Hematopoietic multipotent progenitor cell treated with erythropoietin and hydrocortisone succinate and interleukin-3 and kit ligand, for 17 days (in vitro differentiated cells): ENCODE results near the gene MON1A.

Experiments used
- DNase-seq: peaks from one replicate; pipeline ENCODE4 v3.0.0-alpha.2; 2015; ENCODE audit warnings: low spot score

MON1A gene

DNA sequence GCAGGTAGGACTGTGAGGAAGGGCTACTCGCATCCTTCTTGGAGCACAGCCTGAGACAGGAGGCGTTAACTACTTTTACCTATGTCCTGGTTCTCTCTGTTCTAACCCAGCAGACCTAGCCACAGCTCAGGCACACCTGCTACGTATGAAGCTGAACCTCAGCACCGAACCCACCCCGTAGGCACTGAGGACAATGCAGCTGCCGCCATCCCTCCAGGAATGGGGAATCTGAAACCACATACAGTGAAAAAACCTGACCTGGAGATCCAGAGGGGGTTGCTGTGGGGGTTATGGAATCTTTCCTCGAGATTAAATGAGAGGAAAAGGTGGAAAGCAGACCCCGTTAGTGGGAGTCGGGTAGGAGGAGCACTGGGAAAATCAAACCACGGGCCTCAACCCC, 40.3 kb downstream of the MON1A start:
- DNase-seq, result no peak

DNA sequence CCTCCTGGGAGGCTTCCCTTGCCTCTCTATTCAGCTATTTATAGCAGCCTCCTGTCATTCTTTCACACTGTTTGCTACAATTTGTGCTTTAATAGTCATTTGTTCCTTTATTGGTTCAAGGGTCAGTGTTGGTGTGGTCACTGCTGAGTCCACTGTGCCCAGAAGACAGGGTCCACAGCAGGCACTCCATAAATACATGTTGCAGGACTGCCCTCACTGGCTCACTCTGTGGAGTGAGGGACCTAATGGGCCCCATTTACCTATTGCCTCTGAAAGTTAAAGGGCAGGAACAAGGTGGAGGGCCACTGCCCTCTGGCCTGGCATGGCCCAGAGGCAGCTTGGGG, 42.7 kb downstream of the MON1A start:
- no peak for DNase-seq

DNA sequence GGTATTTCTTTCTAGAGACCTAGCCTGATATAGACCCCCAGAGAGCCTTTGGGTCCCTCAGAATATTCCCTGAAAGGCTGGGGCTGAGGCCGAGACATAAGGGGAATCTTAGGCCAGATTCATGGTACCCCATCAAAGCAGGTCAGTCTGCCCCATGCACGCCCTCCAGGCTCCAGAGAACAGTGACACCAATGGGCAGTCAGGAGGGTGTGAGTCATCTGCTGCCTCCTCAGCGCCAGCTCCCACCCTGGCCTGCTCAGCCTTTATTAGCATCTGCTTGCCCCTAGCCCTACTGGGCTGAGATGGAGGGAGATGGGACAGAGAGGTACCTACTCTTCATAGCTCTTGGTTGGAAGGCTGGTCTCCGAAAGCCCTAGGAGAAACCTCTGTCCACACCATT, 45.6 kb downstream of the MON1A start:
- DNase-seq, result no peak

- DNase-seq, result no peak
Measured at GRCh38 chr3:49882166-49882565, 47.4 kb downstream of the MON1A start.

DNA sequence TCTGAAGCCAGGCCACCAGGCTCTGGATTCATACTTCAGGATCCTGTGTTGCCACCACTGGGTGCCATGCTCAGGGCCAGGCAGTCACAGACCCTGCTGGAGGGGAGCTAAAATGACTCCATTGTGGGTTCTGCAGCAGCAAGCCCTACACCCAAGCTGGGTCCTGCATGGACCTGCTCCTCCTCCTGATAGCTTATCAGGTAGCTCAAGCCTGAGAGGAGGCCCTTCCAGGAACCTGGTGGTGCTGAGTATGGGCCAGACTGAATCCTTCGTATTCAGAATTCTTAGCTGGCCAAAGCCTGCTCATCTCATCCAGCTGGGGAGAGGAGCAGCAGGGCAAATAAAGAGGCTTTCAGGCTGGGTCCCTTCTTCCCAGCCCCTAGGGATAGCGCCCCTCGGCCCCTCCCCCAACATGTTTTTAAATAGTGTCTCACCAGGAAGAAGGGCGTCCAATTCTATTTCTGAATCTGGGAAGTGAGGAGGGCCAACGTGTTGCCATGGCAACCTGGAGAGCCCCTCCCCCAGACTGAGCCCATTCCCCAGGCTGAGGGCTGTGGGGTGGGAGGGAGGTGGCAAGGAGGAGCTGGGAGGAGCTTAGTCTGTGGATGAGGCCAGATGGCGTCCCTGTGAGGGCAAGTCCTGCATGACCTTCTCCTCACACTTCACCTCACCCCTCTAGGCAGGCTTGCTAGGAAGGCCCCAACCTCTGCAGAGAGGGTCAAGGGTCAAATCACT, 48.9 kb downstream of the MON1A start:
- DNase-seq, result no peak

GRCh38 chr3:49879721-49880120, 49.9 kb downstream of the MON1A start:
- DNase-seq, result no peak

- no peak for DNase-seq
Measured at GRCh38 chr3:49878686-49879085, 50.9 kb downstream of the MON1A start.

- DNase-seq, result no peak
Measured at GRCh38 chr3:49877716-49878115, 51.9 kb downstream of the MON1A start.

DNA sequence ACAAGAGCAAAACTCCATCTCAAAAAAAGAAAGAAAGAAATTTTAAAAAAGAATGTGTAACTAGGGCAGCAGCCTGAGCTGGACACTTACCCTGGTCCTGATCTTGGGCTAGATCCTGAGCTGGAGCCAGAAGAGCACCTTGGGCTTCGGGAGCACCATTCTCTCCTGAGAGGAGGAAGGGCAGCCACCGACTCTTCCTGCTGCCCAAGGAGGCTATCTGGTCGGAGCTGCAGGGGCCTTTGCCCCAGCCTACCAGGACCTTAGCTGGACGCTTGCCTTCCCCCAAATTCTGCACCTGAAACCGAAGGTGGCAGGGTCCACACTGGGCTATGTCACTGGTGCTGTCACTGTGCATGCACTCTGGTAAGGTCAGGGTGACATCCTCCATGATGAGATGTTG, 53.0 kb downstream of the MON1A start:
- no peak for DNase-seq

DNA sequence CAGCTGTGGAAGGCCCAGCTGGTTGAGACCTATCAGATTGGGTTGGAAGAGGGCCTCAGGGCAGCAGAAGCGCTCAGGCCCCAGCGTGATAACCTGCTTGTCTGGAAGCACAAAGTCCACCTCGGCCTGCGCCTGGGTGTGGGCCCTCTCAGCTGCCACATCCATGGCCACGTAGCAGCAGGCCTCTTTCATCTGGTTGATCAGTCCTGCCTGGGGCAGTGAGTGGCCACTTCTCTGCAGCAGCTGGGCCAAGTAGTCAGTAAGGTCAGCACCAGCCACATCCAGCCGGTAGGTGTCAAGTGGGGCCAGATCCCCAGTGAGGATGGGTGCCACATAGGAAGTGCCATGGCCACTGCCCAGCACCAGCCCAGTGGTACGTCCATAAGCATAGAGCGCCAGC, 56.0 kb downstream of the MON1A start:
- no peak for DNase-seq

GRCh38 chr3:49872801-49873281, 56.8 kb downstream of the MON1A start:
- no peak for DNase-seq

- no peak for DNase-seq
Measured at GRCh38 chr3:49871531-49872153, 58.0 kb downstream of the MON1A start.

GRCh38 chr3:49869525-49870126, 60.0 kb downstream of the MON1A start, which contains the start of gene CAMKV:
Gene CAMKV (minus strand): TSS chr3:49869906. CDS start chr3:49862388, 7,518 bp downstream.
- DNase-seq, result no peak

DNA sequence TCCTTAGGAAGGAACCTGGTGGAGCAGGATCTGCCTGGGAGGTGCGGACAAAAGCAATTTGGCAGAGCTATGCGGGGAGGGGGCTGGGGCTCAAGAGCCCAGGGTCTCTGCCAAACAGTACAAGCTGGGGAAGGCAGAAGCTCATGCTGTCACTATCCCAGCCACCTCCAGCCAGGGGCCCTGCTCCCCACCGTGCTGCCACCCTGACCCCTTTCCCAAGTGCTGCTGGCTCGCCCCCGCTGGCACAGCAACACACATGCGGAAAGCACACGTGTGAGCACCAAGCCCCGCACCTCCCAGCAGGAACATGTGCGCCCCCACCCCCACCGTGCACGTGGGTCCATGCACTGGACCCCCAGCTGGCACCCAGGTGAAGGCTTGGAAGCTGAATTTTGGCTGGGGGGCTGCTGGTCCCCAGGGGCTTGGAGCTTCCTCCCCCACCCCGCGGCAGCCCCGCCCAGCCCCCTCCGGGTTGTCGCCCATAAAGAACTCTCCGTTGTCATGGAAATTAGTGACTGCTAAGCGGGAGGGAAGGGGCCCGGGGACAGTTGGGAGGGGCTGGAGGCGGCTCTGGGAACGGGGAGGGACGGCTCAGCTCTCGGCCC, 60.6 kb downstream of the MON1A start:
- DNase-seq, result no peak

DNA sequence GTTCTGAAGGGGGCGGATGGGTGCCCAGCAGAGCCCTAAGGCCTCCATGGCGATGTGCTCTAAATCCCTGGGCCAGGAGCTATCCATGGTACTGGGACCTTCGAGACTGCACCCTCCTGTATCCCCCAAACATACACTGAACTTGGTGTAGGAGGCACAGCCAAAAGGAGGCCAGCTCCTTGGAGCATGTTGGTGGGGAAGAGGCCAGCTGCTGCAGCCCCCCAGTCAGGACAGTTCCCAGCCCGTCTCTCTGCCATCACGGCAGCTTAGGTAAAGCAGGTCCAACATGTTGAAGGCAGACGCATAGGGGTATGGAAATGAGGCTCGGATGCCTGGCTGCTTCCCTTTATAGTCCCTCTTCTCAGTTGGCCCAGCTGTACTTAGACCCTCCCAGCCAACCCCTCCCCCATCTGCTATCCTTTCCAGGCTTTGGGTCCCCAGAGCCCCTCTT, 61.7 kb downstream of the MON1A start:
- DNase-seq, result no peak

GRCh38 chr3:49867400-49867799, 62.2 kb downstream of the MON1A start:
- no peak for DNase-seq

DNA sequence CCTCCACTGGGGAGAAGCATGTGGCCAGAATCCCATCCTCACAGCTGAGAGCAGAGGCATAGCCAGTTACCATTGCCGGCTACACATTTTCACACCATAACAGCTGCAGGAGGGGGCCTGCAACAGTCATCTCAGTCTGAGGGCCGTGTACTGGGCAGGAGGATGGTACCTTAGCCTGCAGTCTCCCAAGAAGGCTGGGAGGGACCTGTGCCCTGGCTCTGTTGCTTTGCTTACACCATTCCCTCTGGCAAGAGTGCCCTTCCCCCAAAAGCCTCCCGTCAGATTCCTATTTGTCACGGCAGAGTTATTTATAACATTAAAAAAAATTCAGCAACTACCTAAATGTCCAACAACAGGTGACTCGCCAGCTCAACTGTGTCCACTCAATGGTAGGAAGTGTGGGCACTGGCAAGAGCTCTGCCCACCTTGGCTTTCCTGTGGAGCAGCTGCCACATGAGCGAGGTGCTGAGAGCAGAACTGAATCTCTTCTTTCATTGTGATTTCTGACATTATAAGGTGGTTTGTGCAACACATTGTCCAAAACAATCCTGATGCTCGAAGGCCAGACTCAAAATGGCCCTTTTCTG, 64.3 kb downstream of the MON1A start:
- DNase-seq, result no peak

DNA sequence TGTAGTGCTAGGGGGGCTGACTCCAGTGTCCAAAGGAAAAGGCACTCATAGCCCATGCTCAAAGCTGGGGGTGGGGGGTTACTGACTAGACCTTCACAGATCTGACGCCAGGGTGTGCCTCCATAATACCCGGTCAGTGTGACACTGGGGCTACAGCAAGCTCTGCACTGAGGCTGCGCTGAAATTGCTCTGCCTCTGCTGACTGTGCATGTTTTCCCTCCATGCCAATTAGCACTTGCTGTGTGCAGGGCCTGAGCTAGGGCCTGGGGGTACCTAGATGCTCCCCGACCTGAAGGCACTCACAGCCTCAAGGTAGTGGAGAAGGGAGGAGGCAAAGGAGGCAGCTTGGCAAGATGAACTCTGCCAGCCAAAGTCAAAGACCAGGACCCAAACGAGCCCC, 65.1 kb downstream of the MON1A start:
- DNase-seq, result no peak

- no peak for DNase-seq
Measured at GRCh38 chr3:49859576-49860305, 69.9 kb downstream of the MON1A start.
